ENCODE results near the gene ITPR2.

ITPR2 gene

DNA sequence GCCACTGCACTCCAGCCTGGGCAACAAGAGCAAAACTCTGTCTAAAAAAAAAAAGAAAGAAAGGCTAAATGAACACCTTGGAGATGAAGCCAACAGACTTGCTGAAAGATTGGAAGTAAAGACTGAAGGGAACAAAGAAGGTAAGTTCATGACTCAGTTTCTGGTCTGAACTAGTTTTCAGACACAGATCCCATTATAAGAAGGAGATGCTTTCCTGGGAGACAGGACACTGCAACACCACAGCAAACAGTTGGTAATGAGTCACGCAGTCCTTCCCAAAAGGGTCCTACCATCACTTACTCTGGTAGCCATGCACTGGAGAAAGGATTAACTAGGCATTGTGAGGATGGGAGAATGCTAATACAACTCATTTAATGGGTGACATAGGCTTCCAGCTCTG lies 540.4 kb downstream of the ITPR2 start:
- no peak for DNase-seq (ENCODE audit: low read depth)
- TF ChIP-seq, protein P1, sequence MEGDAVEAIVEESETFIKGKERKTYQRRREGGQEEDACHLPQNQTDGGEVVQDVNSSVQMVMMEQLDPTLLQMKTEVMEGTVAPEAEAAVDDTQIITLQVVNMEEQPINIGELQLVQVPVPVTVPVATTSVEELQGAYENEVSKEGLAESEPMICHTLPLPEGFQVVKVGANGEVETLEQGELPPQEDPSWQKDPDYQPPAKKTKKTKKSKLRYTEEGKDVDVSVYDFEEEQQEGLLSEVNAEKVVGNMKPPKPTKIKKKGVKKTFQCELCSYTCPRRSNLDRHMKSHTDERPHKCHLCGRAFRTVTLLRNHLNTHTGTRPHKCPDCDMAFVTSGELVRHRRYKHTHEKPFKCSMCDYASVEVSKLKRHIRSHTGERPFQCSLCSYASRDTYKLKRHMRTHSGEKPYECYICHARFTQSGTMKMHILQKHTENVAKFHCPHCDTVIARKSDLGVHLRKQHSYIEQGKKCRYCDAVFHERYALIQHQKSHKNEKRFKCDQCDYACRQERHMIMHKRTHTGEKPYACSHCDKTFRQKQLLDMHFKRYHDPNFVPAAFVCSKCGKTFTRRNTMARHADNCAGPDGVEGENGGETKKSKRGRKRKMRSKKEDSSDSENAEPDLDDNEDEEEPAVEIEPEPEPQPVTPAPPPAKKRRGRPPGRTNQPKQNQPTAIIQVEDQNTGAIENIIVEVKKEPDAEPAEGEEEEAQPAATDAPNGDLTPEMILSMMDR (conservative IDR thresholded peaks at IDR 0.05; ENCODE audit: control insufficient read depth, insufficient read depth, low read depth, low read length): no peak
- H3K4me3 ChIP-seq (ENCODE audit: control insufficient read depth, low read depth, low read length): no peak overlapping the region

DNA sequence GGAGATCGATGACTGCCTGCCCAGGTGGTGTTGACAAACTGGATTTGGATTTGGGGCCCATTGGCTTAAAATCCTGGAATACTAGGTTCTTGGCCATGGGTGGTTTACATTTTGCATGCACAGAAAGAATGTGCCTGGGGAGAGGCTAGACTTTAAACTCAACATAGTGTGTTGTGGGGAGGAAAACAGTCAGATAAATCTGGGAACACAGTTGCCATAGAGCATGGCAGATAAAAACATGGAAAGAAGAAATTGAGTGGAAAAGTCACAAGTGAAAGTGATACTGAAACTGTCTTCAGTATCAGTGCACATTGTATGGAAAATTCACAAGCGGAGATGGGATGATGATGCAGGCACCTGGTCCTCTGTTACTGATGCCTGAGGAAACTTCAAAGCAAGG lies 542.4 kb downstream of the ITPR2 start:
- no peak for DNase-seq (ENCODE audit: low read depth)
- TF ChIP-seq, protein P1 (conservative IDR thresholded peaks at IDR 0.05; ENCODE audit: control insufficient read depth, insufficient read depth, low read depth, low read length): no peak
- H3K4me3 ChIP-seq (ENCODE audit: control insufficient read depth, low read depth, low read length): no peak overlapping the region

DNA sequence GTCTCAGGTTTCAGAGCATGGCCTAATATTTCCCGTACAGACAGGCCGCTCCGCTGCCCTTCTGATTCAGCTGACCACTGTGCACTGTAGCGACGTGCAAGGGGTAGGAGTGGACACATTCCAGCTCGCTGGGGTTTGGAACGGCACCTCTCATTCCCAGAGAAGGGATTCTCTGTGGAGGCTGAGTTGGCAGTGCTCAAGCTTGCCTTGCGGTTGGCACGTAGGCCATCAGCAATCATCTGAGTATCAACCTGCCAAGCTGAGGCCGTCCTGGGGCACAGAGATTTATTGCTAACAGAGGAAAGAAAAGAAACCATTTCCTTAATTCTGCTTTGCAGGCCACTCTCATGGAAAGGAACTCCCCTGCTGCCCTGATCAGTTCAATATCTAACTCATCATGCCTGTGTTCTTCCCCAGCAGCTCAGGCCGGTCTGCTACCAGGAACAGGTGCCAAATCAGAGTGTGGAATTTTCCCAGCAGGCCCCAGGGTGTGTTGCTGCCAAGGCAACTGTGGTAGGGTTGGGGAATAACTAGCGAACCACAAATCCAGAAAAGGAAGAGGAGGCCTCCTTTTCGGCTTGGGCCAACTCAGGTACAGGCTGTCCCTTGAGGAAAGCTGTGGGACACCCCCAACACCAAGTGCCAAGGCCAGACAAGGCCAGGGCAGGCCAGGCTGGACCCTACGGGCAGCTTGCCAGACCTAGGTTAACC lies 545.2 kb downstream of the ITPR2 start:
- DNase-seq (ENCODE audit: low read depth): peak; percentile 85
- H3K4me3 ChIP-seq (ENCODE audit: control insufficient read depth, low read depth, low read length): no peak overlapping the region
- TF ChIP-seq, protein P1 (conservative IDR thresholded peaks at IDR 0.05; ENCODE audit: control insufficient read depth, insufficient read depth, low read depth, low read length): no peak

Measured in fibroblast of mammary gland (primary cell).